NOMO-1 treated with DMSO at 0.1 percent for 48 hours (cell line): Measurements from ENCODE around the gene TCEAL3.
"Not testable (repeated sequence)": the region's sequence is repeated elsewhere in the genome, so short reads cannot be mapped to it uniquely, and the experiment has no call there.

Source experiments
- DNase-seq: peaks from one replicate; lab custom pipeline; 2025; ENCODE audit not compliant: unreplicated experiment; lab: John Stamatoyannopoulos, UW

Gene TCEAL3

DNA sequence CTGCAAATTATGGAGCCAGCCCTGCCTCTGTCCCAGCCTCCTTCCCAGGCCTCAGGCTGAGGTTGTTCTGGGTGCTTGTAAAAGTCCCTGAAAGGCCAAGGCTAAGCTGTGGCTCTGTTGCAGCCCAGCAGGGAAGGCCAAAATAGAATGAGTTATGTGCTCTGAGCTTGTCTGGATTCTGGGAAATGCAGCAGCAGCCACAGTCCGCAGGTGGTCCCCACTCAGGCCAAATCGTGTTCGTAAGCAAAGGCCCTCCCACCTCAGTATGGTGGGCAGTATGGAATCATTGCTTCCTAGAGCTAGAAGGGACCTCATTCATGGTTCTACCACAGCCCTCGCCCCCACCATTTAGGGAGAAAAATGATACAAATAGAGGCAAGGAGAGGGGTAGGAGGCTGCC is 16.3 kb downstream of the TCEAL3 start:
- DNase-seq = no peak

DNA sequence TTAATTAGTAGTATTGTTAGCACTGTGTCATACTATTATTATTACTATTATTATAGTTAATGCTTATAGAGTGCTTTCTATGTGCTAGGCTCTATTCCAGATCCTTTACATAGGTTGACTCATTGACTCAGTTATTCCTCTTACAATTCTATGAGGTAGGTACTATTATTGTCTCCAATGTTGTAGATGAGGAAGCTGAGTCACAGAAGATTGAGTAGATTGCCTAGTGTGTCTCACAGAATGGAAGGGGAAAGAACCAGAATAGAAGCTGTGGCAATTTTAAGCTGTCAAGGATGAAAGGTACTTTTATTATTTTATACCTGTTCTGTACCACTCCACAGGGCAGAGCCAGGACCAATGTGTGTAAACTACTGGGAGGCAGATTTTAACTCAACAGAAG is 19.1 kb downstream of the TCEAL3 start:
- DNase-seq = no peak

DNA sequence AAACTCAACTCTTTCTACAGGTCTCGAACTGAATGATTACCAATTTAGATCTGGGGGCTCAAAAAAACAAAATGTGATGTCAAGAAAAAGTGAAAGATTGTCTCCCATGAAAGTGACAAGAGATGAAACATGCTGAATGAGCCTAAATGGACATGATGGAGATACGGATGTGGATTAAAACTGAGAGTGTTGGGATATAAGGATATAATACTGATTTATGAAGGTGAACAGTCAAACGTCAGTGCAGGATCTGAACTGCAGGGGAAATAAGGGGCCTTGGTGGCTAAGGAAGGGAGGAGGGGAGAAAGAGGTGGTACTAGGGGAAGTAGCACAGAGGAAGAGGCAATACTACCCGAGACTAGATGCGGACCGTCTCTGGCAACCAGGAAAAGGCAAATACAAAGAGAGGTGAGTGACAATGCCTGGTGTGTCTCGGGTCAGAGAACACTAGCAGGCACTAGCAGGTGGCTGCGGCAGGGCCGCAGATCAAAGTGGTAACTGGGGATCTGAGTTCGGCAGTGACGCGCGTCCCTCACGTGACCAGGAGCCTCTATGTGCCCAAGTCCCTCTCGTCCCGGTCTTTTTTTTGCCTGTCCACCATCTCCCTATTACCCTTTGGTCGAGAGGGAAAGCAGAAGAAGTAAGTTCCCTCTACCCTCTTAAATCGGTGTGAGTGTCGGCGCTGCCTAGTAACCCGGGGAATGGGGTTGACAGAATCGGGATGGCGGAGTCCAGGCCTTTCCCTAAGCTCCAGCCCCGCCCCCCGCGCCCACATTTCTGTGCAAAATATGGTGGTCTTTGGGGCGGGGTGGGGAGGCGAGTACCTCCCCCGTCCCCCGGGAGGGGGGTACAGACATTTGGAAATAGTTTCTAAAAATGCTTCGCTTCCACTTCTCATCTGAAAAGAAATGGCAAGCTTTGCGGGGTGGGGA is 20.9 kb downstream of the TCEAL3 start, which contains the start of gene TCEAL1:
TCEAL1 (plus strand) TSS at position 590 of the 932 bp plus-strand sequence. CDS start 942 bp downstream, outside the sequence.
- no peak for DNase-seq

DNA sequence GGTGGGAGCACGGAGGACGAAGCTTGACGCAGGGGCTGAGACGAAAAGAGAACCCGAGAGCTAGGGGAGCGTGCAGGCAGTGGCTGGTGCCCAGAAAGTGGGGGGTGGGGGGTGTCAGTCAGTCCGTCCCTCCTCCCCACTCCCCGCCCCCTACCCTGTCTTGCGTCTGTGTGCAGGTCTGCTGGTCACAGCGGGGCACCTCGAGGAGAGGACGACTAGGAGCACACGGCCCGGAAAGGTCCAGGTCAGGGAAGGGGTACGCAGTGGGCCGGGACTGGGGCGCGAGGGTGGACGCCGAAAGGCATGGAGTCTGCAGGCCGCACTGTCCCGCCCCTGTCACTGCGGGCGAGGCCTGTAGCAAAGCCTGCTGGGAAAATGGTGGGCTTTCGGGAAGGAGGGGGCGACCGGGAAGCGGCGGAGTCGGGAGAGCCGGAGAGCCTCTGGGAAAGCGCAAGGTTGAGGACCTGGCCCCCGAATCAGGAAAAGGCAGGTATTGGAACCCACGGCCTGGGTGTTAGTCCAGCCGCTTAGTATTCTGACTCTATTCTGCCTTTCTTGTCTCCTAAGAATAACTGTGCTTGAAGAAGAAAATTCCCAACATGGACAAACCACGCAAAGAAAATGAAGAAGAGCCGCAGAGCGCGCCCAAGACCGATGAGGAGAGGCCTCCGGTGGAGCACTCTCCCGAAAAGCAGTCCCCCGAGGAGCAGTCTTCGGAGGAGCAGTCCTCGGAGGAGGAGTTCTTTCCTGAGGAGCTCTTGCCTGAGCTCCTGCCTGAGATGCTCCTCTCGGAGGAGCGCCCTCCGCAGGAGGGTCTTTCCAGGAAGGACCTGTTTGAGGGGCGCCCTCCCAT is 21.8 kb downstream of the TCEAL3 start:
- DNase-seq = no peak

DNA sequence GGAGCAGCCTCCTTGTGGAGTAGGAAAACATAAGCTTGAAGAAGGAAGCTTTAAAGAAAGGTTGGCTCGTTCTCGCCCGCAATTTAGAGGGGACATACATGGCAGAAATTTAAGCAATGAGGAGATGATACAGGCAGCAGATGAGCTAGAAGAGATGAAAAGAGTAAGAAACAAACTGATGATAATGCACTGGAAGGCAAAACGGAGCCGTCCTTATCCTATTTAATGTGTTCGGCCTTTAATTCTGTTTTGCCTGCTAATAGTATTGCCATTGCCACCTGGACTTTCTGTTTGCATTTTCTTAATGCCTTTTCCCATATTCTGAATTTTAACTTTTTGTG is 22.4 kb downstream of the TCEAL3 start:
- DNase-seq = no peak

DNA sequence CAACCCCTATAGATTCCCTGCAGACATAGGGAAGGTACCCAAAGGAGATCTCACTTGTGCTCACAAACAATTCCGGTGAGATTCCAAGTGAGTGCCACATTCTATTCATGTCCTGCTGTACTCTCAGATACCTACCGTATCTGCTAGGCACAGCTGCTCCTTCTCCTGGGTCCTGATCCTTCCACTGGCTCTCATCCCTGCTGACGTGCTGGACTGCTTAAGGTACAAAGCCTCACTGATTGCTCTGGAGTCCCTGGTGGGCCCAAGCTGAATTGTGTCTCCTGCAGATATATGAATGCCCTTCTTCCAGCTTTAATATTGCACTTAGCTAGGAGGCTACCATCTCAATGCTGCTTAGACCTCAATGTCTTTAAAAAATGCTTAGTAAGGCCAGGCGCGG is 23.4 kb downstream of the TCEAL3 start:
- DNase-seq = no peak

DNA sequence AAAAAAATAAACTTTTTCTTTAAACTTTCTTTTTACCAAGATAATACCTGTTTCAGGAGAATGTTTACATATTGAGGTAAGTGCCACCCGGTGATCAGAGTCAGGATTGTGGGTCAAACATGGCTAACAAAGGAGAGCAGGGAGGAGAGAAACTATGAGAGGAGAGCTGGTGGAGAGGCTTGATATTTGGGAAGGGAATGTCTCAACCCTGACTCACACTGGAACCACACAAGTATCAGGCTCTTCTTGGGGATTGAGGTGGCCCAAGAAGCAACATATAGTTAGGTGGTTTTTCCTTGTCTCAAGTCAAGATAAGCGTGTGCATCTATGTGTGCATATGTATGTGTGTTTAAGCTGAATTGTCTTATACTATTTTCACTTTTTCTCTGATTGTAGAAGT is 27.7 kb downstream of the TCEAL3 start:
- no peak for DNase-seq

DNA sequence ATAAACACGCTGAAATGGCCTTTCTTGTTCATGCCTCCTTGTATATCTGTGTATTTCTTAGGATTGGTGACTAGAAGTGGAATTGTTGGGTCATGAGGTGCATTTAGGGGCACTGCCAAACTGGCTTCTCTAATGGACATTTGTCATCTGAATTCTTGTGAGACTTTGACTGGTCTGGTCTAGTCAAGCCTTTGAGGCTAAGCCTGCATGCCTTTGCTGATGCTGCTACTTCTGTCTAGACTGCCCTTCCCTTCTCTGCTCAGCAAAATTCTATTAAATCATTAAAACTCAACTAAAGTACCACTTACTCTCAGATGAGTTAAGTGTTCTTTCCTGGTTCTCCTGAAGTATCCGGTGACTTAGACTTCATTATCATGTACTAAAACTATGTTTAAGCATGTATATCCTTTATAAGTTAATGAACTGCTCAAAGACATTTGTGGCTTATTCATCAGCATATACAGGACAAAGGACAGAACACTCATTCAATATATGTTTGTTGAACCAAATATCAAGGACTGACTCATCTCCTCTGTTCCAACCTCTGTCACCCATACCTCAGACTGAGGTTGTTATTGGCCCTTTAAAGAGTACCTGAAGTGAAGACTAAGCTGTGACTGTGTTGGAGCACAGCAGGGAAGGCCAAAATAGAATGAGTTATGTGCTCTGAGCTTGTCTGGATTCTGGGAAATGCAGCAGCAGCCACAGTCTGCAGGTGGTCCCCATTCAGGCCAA is 30.0 kb downstream of the TCEAL3 start:
- no peak for DNase-seq

DNA sequence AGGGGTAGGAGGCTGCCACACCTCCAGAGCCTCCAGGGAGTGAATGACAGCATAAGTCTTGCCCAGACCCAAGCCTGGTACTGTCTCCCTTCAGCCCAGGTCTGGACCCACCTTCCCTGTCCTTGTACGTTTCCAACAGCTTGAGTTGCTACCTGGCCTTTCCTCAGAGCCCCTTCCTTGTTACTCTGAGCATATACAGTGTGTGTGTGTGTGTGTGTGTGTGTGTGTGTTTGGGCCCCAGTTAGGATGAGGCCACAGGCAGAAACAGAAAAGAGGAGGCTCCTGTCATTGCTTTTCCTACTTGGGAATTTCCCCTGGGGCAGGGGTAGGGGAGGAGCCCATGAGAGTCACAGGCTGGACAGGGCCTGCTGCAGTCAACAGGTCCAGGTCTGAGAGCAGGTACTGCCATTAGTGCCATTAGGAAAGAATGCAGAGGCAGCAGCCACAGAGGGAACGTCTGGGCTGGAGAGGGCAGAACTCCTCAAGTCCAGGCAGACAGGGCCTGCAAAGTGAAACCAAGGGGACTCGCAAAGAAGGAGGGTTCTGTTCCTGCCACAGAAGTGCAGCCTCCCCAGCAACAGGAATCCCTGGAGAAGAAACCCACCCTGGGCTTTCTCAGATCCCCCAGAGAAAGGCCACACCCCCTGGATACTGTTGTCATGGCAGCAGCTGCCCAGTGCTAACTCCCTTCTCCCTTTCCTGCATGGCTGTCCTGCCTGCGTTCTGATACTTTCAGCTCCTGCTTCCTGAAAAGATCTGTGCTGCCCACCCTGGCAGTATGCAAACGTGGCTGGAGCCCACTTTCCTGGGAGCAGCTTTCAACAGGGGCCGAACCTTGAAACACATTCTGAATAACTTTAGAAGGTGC is 30.9 kb downstream of the TCEAL3 start:
- DNase-seq = not testable (repeated sequence)

DNA sequence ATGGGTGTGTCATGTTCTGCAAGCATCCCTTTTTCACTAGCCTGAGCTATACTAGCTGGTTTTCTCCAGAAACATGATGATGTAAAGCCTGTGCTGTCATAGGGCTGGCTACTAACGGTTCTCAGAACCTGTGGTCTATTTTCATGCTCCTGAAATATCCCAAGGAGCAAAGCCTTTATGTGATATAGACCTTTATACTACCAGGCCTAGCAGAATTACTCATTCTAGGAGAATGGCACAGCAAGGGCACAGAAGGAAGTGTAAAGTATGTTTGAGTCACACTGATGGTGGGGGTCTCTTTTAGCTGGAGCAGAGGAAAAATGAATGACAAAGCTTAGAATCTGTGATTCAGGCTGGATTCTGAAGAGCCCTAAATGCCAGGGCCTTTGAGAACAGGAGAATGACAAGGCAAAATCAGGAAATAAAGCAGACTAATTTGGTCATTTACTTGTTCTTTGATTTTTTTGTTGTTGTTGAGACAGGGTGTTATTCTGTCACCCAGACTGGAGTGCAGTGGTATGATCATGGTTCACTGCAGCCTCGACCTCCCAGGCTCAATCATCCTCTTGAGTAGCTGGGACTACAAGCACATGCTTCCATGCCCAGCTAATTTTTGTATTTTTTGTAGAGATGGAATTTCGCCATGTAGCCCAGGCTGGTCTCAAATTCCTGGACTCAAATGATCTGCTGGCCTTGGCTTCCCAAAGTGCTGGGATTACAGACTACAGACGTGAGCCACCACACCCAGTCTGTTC is 32.8 kb downstream of the TCEAL3 start:
- DNase-seq = no peak

DNA sequence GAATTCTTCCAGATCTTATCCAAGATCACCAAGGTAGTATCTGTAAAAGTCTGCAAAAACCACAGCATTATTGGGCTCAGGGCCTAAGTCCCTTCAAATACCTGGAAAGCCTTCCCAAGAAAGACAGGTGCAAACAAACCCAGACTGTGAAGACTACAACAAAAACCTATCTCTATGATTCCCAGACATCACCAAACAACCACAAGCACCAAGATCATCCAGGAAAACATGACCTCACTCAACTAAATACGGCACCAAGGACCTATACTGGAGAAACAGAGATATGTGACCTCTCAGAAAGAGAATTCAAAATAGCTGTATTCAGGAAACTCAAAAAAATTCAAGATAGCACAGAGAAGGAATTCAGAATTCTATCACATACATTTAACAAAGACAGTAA is 36.4 kb downstream of the TCEAL3 start:
- DNase-seq = no peak

DNA sequence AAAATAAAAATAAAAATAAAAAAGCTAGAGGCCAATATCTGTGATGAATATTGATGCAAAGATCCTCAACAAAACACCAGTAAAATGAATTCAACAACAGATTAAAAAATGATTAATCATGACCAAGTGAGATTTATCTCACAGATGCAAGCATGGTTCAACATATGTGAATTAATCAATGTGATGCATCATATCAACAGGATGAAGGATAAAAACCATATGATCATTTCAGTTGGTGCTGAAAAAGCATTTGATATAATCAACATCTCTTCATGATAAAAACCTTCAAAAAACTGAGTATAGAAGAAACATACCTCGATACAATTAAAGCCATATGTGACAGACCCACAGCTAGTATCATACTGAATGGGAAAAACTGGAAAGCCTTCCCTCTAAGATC is 39.9 kb downstream of the TCEAL3 start:
- no peak for DNase-seq

DNA sequence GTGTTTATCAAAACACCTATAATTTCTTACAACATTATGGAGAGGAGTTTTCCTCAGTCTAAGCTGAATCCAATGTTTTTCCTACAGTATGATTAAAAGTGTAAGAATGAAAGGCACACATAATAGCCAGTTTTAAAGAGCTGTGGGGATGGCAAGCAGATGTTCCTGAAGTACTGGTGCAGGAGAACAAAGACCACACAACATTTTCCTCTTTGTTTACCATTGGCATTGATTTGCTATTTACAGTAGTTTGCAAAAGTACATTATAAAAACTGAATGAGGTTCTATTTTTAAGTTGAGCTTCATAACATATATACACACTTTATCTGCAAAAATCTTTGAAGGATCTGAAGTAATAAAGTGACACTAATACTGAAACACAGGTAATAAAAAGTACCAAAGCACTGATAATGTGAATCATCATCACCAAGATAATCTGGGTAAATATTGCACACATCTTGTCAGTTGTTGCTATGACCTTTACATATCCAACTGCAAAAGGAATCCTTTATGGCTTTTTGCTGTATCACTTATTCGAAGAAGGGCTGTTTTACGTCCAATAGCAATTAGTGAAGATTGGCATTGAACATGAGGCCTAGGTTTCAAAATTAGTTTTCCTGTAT is 43.5 kb downstream of the TCEAL3 start:
- DNase-seq = no peak

DNA sequence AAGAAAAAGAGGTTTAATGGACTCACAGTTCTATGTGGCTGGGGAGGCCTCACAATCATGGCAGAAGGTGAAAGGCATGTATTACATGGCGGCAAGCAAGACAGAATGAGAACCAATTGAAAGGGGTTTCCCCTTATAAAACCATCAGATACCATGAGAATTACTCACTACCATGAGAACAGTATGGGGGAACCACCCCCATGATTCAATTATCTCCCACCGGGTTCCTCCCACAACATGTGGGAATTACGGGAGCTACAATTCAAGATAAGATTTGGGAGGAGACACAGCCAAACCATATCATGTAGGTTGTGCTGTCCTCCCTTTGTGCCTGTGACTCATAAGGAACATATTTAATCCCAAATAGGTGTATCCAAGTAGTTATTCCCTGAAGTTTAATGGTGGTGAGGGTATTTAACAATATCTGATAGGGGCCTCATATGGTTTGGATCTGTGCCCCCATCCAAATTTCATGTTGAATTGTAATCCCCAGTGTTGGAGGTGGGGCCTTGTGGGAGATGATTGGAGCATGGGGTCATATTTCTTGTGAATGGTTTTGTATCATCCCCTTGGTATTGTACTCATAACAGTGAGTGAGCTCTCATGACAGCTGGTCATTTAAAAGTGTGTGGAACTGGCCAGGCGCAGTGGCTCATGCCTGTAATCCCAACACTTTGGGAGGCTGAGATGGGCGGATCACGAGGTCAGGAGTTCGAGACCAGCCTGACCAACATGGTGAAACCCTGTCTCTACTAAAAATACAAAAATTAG is 47.7 kb downstream of the TCEAL3 start:
- DNase-seq = not testable (repeated sequence)

DNA sequence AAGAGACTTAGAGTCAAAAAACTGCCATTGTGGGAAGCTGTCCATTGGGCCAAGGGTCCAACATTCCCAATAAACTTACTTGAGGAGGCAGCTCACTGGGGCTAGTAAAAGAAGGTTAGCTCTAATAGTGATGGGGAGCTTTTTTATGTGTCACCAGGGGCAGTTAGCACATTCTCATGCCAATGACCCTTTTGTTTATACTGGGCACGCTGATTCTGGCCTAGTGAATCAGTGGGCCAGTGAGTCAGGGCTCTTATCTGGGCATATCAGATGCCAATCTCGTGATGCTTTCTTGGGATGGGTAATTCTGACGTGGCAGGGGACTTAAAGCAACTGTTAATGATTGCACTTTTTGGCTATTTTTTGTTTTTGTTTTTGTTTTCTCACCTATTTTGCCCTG is 48.9 kb downstream of the TCEAL3 start:
- no peak for DNase-seq

DNA sequence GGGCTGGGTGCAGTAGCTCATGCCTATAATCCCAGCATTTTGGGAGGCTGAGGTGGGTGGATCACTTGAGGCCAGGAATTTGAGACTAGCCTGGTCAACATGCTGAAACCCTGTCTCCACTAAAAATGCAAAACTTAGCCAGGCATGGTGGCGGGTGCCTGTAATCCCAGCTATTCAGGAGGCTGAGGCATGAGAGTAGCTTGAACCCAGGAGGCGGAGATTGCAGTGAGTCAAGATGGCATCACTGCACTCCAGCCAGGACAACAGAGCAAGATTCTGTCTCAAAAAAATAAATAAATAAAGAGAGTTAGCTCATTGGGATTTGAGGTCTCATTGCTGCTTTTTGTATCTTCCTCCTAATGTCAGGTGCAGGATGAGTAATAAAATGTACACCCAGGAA is 49.3 kb downstream of the TCEAL3 start:
- DNase-seq = not testable (repeated sequence)

DNA sequence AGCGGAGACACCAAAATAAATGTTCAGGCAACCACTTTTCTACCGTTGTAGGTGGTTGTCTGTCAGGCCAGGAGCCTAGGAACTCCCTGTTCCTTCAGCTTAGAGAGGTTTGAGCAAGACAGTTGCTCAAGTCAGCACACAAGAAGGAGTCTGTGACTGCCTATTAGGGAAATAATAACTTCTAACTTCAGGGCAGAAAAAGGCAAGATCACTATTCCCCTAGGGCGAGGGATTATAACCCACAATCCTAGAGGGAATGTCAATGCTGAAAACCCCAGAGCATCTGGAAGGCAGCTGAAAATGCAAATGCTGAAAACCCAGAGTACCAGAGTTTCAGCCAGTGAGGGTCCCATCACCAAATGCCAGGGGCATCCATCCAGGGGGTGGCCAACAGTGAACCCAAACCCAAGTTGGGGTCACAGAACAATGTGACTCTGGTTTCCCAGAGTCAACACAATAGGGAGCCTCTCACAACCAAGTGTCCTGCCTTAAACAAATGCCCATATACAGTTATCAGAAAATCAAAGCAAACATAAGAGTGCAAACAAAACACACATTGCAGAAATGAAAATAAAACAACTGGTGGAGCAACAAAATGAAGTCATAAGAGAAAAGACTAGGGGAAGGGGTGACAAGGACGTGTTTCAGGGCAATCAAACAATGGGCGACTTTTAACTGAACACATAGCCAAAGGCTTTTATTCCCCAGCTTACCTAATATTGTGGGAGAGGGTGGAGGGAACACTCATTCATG is 51.1 kb downstream of the TCEAL3 start:
- DNase-seq = no peak

DNA sequence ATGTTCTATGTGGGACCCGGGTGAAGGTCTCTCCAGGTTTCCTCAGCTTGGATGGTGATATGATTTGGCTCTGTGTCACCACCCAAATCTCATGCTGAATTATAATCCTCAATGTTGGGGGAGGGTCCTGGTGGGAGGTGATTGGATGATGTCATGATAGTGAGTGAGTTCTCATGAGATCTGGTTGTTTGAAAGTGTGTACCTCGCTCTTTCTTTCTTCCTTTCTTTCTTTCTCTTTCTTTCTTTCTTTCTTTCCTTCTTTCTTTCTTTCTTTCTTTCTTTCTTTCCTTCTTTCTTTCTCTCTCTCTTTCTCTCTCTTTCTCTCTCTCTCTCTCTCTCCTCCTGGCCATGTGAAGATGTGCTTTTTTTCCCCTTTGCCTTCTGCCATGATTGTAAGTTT is 51.7 kb downstream of the TCEAL3 start:
- not testable (repeated sequence) for DNase-seq
